Activated CD8-positive, alpha-beta memory T cell treated with anti-CD3 and anti-CD28 coated beads, Interleukin-2, amount 10 ng/mL, durations not matched to agents 7 days and 5 days (primary cell): ENCODE data around the gene SPG11. TPM values are rescaled to one million over a fixed set of nuclear protein-coding genes. Genes with fewer than 3 reads are reported as not detected.
"Not testable (repeated sequence)": the region's sequence is repeated elsewhere in the genome, so short reads cannot be mapped to it uniquely, and the experiment has no call there.

Experiments used
- ATAC-seq: fragments of 150-1000 bp; cut with Tn5 transposase; one replicate; pipeline ENCODE4 v1.10.0; 2021; ENCODE audit warnings: moderate library complexity
- CTCF ChIA-PET: fragments of 350-600 bp; sonication (Branson Sonifier 250); formaldehyde crosslinking; loops from one replicate; lab custom pipeline; 2021; ENCODE audit warnings: antibody characterized with exemption; lab: Charles Lee
- DNase-seq: peaks from one replicate; pipeline ENCODE4 v3.0.0-alpha.2; 2020
- H3K27ac Mint-ChIP-seq: one replicate; pipeline ENCODE4 v1.8.0; 2021; ENCODE audit warnings: mild to moderate bottlenecking, mixed read lengths
- H3K27me3 Mint-ChIP-seq: one replicate; pipeline ENCODE4 v1.8.0; 2021; ENCODE audit warnings: mixed read lengths
- H3K36me3 Mint-ChIP-seq: one replicate; pipeline ENCODE4 v1.8.0; 2021; ENCODE audit warnings: mild to moderate bottlenecking, mixed read lengths
- H3K4me1 Mint-ChIP-seq: one replicate; pipeline ENCODE4 v1.8.0; 2021; ENCODE audit warnings: mixed read lengths
- H3K4me3 Mint-ChIP-seq: one replicate; pipeline ENCODE4 v1.8.0; 2021; ENCODE audit warnings: mild to moderate bottlenecking, moderate library complexity, mixed read lengths
- H3K9me3 Mint-ChIP-seq: one replicate; pipeline ENCODE4 v1.8.0; 2022; ENCODE audit warnings: low read depth, mixed read lengths
- total RNA-seq, 2 experiments: library from RNA; stranded (reverse); gene quantifications; one replicate each; pipeline ENCODE4 v1.2.3, GENCODE V29; 2021

Gene SPG11
- total RNA-seq, 2 experiments from 2014 or later = 76.7 to 95.8 TPM

GRCh38 chr15:44695294-44695693, 31.8 kb upstream of the SPG11 start:
- H3K9me3 Mint-ChIP-seq = no peaks in the 10 kb centered on the region
- DNase-seq (no peak), ATAC-seq (no peak)
- H3K27ac Mint-ChIP-seq = no peak overlapping the region
- peaks cover 14% of the 10 kb centered on the region for H3K4me1 Mint-ChIP-seq
- H3K27me3 Mint-ChIP-seq = peaks cover 5% of the 10 kb centered on the region
- CTCF ChIA-PET = interaction anchor here (1.6 to 3.1 kb wide), 3 partner anchors 17 to 31 kb away, joined by 4 to 16 read pairs (median 10); partner anchors contain the start of gene SPG11
- H3K36me3 Mint-ChIP-seq = peaks cover 8% of the 10 kb centered on the region
- H3K4me3 Mint-ChIP-seq = no peak overlapping the region

DNA sequence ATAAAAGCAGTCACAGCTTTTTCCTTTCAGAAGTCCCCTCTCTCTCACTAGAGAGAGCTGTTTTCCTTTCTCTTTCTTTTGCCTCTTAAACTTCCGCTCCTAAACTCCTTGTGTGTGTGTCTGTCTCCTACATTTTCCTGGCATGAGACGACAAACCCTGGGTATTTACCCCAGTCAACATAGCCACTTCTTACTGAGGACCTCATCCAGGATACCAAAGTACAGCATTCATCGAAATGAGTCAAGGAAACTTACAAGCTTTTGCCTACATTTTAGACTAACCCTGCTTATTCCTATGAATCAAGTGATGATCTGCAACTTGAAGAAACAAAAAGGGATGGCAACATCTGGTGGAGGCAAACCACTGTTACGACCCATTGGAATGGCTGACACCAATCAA, 31.0 kb upstream of the SPG11 start:
- Mint-ChIP-seq H3K9me3 (no peaks in the 10 kb centered on the region), H3K27ac (no peak overlapping the region), H3K27me3 (peaks cover 5% of the 10 kb centered on the region), H3K4me1 (peaks cover 20% of the 10 kb centered on the region), H3K36me3 (peaks cover 3% of the 10 kb centered on the region), H3K4me3 (no peak overlapping the region)
- CTCF ChIA-PET = interaction anchor here (1.6 to 3.1 kb wide), 3 partner anchors 17 to 30 kb away, joined by 4 to 16 read pairs (median 10); partner anchors contain the start of gene SPG11
- no peak for ATAC-seq
- no peak for DNase-seq

DNA sequence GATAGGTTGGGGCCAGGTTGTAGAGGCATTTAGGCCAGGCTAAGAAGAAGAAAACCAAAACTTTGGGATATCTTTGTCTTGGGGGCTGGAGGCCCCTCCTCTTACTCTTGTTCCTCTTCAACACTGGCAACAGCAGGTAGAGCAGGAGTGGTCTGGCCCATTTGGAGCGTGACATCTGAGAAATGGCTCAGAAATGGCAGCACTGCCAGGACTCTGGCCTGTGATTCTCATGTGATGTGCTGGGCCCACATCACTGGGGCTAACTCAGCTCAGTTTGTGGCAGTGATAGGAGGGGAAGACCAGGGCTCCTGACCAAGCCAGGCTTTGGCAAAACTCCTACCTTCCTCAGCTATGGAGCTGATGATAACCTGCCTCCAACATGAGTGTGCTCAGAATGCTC, 29.2 kb upstream of the SPG11 start:
- ATAC-seq = no peak
- H3K4me1 Mint-ChIP-seq = peaks cover 33% of the 10 kb centered on the region
- CTCF ChIA-PET = interaction anchor here (0.6 to 2.2 kb wide), 9 partner anchors 8 to 473 kb away, joined by 3 to 7 read pairs (median 3); no protein-coding TSS in a partner anchor
- DNase-seq = no peak
- no peak overlapping the region for H3K27ac Mint-ChIP-seq
- H3K9me3 Mint-ChIP-seq = peaks cover 5% of the 10 kb centered on the region
- peaks cover 2% of the 10 kb centered on the region for H3K27me3 Mint-ChIP-seq
- H3K36me3 Mint-ChIP-seq = peaks cover 15% of the 10 kb centered on the region
- H3K4me3 Mint-ChIP-seq = no peak overlapping the region

GRCh38 chr15:44690245-44690644, 26.8 kb upstream of the SPG11 start:
- not testable (repeated sequence) for H3K9me3 Mint-ChIP-seq, H3K27me3 Mint-ChIP-seq, H3K4me3 Mint-ChIP-seq
- ATAC-seq (peak; percentile 80), DNase-seq (peak; percentile 76)
- Mint-ChIP-seq H3K36me3 (peaks cover 33% of the 10 kb centered on the region), H3K4me1 (peaks cover 43% of the 10 kb centered on the region), H3K27ac (peak overlapping the region; percentile 64)
- CTCF ChIA-PET = interaction anchor here (0.7 to 2.2 kb wide), 9 partner anchors 9 to 67 kb away, joined by 3 to 8 read pairs (median 4); partner anchors contain the start of genes B2M and PATL2

GRCh38 chr15:44689318-44689717, 25.9 kb upstream of the SPG11 start:
- not testable (repeated sequence) for DNase-seq, H3K27me3 Mint-ChIP-seq, ATAC-seq, H3K4me3 Mint-ChIP-seq, H3K9me3 Mint-ChIP-seq
- Mint-ChIP-seq H3K27ac (peak overlapping the region; percentile 61), H3K4me1 (peaks cover 45% of the 10 kb centered on the region), H3K36me3 (peaks cover 40% of the 10 kb centered on the region)
- CTCF ChIA-PET = interaction anchor here (0.8 to 1.8 kb wide), 5 partner anchors 12 to 27 kb away, joined by 3 to 7 read pairs (median 3); no protein-coding TSS in a partner anchor

GRCh38 chr15:44682809-44683682, 19.6 kb upstream of the SPG11 start:
- H3K27ac Mint-ChIP-seq = peak overlapping the region; percentile 87
- CTCF ChIA-PET = interaction anchor here (0.9 to 8.3 kb wide), 8 partner anchors 10 to 85 kb away, joined by 3 to 121 read pairs (median 8); partner anchors contain the start of genes B2M, PATL2, SPG11 and TRIM69
- H3K4me1 Mint-ChIP-seq = peaks cover 79% of the 10 kb centered on the region
- H3K27me3 Mint-ChIP-seq, H3K9me3 Mint-ChIP-seq: not testable (repeated sequence)
- DNase-seq = peak; percentile 94
- peak overlapping the region; percentile 60 for H3K4me3 Mint-ChIP-seq
- peaks cover 37% of the 10 kb centered on the region for H3K36me3 Mint-ChIP-seq
- peak; percentile 78 for ATAC-seq

DNA sequence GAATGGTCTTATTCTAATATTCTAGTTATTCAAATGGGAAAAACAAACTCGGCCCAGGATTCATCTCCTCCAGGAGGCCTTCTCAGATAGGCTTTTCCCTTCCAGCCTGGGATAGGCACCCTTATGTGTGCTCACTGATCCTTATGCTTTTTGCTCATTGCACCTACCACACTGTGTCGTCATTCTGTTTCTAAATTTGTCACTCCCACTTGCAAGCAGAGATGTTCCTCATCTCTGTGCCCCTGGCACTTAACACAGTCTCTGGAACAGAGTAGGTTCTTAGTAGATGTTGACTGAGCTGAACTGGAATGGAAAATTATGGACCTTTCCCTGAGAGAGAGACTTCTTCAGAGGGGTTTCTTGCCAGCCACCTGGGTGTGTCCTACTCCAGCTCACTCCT, 18.7 kb upstream of the SPG11 start:
- CTCF ChIA-PET = interaction anchor here (2.1 to 8.3 kb wide), 5 partner anchors 8 to 55 kb away, joined by 6 to 121 read pairs (median 12); partner anchors contain the start of genes B2M, PATL2, SPG11 and TRIM69
- peaks cover 83% of the 10 kb centered on the region for H3K4me1 Mint-ChIP-seq
- peak overlapping the region; percentile 87 for H3K27ac Mint-ChIP-seq
- peaks cover 5% of the 10 kb centered on the region for H3K9me3 Mint-ChIP-seq
- H3K27me3 Mint-ChIP-seq = no peaks in the 10 kb centered on the region
- peaks cover 32% of the 10 kb centered on the region for H3K36me3 Mint-ChIP-seq
- ATAC-seq = no peak
- DNase-seq = no peak
- peak overlapping the region; percentile 60 for H3K4me3 Mint-ChIP-seq

DNA sequence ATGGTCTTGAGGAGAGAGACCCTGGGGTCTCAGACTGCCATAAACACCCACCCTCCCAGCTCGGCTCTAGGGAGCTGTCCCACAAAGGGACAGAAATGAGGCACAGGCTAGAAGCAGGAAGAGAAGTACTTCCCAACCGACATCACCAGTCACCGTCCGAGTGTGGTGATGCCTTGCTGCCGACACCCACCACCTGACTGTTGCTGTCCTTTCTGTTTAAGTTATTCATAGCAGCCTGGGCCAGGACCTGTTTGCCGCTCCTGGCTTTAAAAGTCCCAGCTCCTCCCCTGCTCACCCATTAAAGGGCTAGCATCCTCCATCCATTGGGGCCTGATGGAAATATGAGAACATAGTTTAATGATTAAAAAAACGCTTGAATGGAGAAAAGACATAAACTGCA, 13.2 kb upstream of the SPG11 start:
- CTCF ChIA-PET = interaction anchor here (0.9 to 8.3 kb wide), 12 partner anchors 9 to 99 kb away, joined by 3 to 121 read pairs (median 6); partner anchors contain the start of genes B2M, PATL2 and SPG11

GRCh38 chr15:44675911-44676310, 12.4 kb upstream of the SPG11 start:
- ATAC-seq (no peak), DNase-seq (no peak)
- Mint-ChIP-seq H3K27ac (peak overlapping the region; percentile 92), H3K4me1 (peaks cover 77% of the 10 kb centered on the region), H3K27me3 (no peaks in the 10 kb centered on the region), H3K36me3 (peaks cover 8% of the 10 kb centered on the region), H3K4me3 (peak overlapping the region; percentile 60), H3K9me3 (no peaks in the 10 kb centered on the region)
- CTCF ChIA-PET = interaction anchor here (1.3 to 3.7 kb wide), 2 partner anchors 13 to 34 kb away, joined by 6 to 24 read pairs; partner anchors contain the start of genes B2M, PATL2 and SPG11

More for the DNA sequence above, 13.2 kb upstream of the SPG11 start:
- no peaks in the 10 kb centered on the region for H3K27me3 Mint-ChIP-seq
- DNase-seq (peak; percentile 77), ATAC-seq (peak; percentile 54)
- no peaks in the 10 kb centered on the region for H3K9me3 Mint-ChIP-seq
- peak overlapping the region; percentile 92 for H3K27ac Mint-ChIP-seq
- peaks cover 11% of the 10 kb centered on the region for H3K36me3 Mint-ChIP-seq
- peak overlapping the region; percentile 60 for H3K4me3 Mint-ChIP-seq
- peaks cover 76% of the 10 kb centered on the region for H3K4me1 Mint-ChIP-seq

DNA sequence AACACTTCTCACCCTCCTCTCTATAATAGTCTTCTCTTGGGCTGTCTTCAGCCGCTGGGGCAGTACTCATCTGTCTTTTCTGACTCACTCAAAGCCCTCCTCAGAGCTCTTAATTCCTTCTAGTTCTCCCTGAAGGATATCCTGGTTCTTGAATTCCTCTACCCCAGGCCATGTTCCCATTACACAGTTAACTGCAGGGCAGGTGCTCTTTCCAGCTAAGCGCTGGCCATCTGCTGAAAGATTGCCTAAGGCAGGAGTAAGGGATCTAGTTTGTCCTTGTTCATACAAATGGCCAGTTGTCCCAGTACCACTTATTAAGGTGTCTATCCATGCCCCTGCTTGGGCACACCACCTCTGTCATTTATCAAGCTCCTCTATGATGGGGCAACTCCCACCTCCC, 10.2 kb upstream of the SPG11 start:
- DNase-seq (no peak), ATAC-seq (no peak)
- CTCF ChIA-PET = interaction anchor here (0.6 to 2.6 kb wide), 6 partner anchors 8 to 65 kb away, joined by 3 to 13 read pairs (median 6); partner anchors contain the start of genes B2M, PATL2 and SPG11
- Mint-ChIP-seq H3K9me3 (no peaks in the 10 kb centered on the region), H3K4me1 (peaks cover 70% of the 10 kb centered on the region), H3K4me3 (no peak overlapping the region), H3K27ac (no peak overlapping the region), H3K36me3 (peaks cover 6% of the 10 kb centered on the region), H3K27me3 (no peaks in the 10 kb centered on the region)

DNA sequence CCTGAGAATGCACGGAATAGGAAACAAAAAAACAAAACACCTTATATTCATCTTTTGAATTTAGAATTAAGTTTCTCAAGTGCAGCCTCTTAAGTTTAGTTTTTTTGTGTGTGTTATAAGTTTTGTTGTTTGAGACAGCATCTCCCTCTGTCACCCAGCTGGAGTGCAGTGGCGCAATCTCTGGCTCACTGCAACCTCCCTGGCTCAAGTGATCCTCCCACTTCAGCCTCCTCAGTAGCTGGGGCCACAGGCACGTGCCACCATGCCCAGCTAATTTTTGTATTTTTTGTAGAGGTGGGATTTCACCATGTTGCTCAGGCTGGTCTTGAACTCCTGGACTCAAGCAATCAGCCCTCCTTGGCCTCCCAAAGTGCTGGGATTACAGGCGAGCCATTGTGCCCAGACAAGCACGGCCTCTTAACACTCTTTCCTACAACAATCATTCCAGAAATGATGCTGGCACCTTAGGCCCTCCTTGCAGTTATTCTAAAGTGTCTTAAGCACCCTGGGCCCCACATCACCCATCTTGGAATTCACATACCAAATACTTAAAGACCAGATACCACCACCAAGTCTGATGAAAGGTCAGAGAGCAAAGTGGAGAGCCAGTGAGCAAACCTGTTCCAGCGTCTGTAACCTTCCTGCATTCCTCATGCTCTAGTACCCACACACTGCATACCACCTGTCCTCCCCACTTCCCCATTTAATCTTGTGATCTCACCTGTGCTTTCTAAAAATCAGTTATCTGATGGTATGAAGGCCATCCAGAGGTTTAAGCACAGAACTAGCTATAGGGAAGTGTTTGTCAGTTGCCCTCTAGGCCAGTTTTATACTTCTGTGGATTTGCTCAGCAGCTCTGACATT, 6.9 kb upstream of the SPG11 start:
- no peaks in the 10 kb centered on the region for H3K9me3 Mint-ChIP-seq
- peaks cover 4% of the 10 kb centered on the region for H3K36me3 Mint-ChIP-seq
- ATAC-seq (no peak), DNase-seq (no peak)
- H3K27ac Mint-ChIP-seq = peak overlapping the region; percentile 58
- H3K4me3 Mint-ChIP-seq = no peak overlapping the region
- no peaks in the 10 kb centered on the region for H3K27me3 Mint-ChIP-seq
- H3K4me1 Mint-ChIP-seq = peaks cover 60% of the 10 kb centered on the region
- CTCF ChIA-PET = interaction anchor here (0.8 to 1.3 kb wide), 3 partner anchors 16 to 28 kb away, joined by 3 to 4 read pairs (median 3); no protein-coding TSS in a partner anchor

GRCh38 chr15:44668921-44669320, 5.5 kb upstream of the SPG11 start:
- peaks cover 4% of the 10 kb centered on the region for H3K36me3 Mint-ChIP-seq
- H3K27ac Mint-ChIP-seq = no peak overlapping the region
- DNase-seq = no peak
- H3K4me1 Mint-ChIP-seq = peaks cover 65% of the 10 kb centered on the region
- no peak for ATAC-seq
- H3K4me3 Mint-ChIP-seq = no peak overlapping the region
- CTCF ChIA-PET = interaction anchor here (0.8 to 1.3 kb wide), 4 partner anchors 14 to 32 kb away, joined by 3 to 5 read pairs (median 4); no protein-coding TSS in a partner anchor
- H3K9me3 Mint-ChIP-seq = no peaks in the 10 kb centered on the region
- H3K27me3 Mint-ChIP-seq = no peaks in the 10 kb centered on the region
